HG03097 (cell line): ENCODE measurements around the gene FRAT1.

ENCODE experiments used
- ATAC-seq: cut with Tn5 transposase; IDR thresholded peaks from one replicate; pipeline ENCODE4 v1.9.1; 2021; ENCODE audit not compliant: unreplicated experiment, low FRiP score

Gene FRAT1

GRCh38 chr10:97307441-97307840 is 11.6 kb upstream of the FRAT1 start:
- no peak for ATAC-seq

GRCh38 chr10:97307866-97308780 is 10.9 kb upstream of the FRAT1 start:
- no peak for ATAC-seq

GRCh38 chr10:97311111-97311626 is 7.9 kb upstream of the FRAT1 start:
- ATAC-seq, result no peak

DNA sequence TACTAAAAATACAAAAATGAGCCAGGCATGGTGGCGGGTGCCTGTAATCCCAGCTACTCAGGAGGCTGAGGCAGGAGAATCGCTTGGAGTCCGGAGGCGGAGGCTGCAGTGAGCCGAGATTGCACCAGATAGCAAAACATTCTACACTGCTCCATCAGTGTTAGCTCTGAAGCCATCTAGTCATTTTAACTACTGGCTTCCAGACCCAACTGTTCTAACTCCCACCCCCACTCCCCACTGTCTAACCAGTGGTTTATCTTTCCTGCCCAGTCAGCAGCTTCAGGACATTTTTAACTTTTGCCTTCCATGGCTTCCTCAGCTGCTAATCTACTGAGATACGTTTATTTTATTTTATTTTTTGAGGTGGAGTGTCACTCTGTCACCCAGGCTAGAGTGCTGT is 6.2 kb upstream of the FRAT1 start:
- no peak for ATAC-seq

GRCh38 chr10:97314671-97315070 is 4.4 kb upstream of the FRAT1 start:
- no peak for ATAC-seq

DNA sequence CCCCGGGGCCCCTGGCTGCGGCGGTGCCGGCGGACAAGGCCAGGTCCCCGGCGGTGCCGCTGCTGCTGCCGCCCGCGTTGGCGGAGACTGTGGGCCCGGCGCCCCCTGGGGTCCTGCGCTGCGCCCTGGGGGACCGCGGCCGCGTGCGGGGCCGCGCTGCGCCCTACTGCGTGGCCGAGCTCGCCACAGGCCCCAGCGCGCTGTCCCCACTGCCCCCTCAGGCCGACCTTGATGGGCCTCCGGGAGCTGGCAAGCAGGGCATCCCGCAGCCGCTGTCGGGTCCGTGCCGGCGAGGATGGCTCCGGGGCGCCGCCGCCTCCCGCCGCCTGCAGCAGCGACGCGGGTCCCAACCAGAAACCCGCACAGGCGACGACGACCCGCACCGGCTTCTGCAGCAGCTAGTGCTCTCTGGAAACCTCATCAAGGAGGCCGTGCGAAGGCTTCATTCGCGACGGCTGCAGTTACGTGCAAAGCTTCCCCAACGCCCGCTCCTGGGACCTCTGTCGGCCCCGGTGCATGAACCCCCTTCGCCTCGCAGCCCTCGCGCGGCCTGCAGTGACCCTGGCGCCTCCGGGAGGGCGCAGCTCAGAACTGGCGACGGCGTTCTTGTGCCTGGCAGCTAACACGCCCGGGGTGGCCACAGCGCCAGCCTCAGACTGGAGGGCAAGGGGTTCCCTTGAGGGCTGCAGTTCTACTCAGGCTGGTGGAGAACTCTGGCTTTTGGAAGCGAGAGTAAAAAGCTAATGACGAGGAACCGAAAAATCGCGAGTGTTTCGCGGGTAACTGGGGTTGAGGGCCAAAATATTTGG is 804 bp downstream of the FRAT1 start:
- ATAC-seq, result peak; percentile 25

DNA sequence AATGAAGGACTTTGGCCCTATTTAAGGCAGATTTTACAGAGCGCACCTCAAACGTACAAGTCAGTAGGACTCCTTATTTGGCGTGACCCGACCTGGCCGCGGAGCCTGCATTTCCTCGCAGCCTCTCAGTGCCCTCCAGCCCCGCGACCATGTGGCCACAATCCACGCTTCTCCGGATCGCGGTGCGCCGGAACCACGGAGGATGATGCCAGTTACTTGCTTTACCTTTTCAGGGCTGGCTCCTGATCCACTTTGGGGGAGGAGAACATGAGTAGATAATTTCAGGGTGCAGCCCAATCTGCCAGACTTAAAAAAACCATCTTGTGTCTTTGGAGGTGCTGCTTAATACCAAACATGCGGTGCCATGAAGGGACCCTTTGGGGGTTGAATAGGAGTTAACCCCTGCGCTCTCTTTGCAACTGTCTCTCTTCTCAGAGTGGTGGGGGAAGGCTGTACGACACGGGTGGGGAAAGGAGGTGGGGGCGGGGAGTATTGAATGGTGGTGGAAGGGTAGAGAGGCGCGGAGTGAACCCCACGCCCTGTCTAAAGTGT is 1.5 kb downstream of the FRAT1 start:
- ATAC-seq, result peak; percentile 13

- ATAC-seq, result no peak
Observed at GRCh38 chr10:97321032-97321803, 2.1 kb downstream of the FRAT1 start.

- ATAC-seq, result no peak
Observed at GRCh38 chr10:97321804-97322190, 2.7 kb downstream of the FRAT1 start.

DNA sequence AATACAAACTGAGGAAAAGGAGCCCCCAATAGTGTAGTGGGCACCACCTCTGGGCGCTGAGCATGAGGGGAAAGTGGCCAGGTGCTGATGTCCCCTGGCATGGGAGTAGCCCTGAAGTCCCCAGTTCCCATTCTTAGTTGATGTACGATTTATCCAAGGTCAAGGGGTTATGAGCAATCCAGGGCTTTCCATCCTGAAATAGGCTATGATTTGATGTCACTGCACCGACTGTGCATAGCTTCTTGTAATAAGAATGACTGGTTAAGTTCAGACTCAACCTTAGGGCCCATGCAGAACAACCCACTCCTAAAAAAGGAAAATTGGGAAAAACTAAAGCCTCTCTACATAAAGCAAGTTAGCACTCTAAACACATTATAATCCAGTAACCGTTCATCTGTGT is 4.4 kb downstream of the FRAT1 start:
- ATAC-seq, result no peak

DNA sequence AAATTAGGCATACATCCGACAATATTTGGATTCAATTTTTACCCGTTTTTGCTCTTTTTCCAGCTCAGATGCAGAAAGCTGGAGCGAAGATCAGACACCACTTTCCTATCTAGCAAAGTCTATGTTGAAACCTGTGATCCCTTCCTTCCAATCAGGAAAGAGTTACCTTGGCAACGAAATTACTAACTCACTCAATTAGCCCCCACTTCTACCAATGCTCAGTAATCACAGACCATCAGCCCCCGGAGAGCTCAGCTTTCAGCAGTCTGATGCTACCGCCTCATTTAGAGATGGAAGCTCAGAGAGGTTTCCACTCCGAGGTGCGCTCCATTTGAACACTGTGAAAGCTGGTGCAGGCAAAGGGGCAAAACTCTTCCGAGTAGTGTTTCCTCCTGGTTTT is 6.7 kb downstream of the FRAT1 start:
- no peak for ATAC-seq

GRCh38 chr10:97327348-97328294 is 8.6 kb downstream of the FRAT1 start:
- no peak for ATAC-seq

- no peak for ATAC-seq
Observed at GRCh38 chr10:97328646-97329453, 9.8 kb downstream of the FRAT1 start.

DNA sequence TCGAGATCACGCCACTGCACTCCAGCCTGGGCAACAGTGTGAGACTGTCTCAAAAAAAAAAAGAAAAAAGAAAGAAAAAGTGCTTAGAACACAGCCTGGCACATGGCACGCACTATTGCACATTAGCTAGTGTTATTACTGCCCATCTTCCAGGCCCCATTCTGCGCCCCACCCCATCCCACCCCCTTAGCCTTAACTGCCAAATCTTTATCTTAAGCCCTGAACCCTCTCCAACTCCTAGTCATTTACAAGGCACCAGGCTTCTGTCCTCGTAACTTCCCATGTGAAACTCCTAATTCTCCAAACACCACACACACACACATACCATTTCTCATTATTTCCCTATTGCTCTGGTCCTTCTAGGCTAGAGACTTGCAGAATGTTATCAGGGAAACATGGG is 10.7 kb downstream of the FRAT1 start:
- ATAC-seq, result no peak

DNA sequence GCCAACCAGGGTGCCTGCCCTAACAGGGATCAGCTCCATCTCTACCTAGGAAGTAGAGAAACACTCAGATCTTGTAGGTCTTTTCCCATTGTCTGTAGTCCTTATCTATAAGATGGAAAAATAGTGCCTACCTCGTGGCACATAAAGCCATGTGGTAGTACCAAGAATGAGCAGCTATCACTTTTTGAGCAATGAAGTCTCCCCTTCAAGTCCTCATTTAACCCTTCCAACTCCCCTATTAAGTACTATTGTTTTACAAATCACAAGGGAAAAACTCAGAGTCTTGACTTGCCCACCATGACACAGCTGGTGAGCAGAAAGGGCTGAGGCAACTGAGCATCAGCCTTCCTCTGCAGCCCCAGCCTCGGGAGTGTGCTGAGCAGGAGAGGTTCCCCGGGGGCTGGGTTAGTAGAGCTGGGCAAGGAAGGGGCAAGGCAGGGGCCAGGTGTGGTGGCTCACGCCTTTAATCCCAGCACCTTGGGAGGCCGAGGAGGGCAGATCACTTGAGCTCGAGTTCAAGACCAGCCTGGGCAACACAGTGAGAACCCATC is 12.2 kb downstream of the FRAT1 start:
- no peak for ATAC-seq

DNA sequence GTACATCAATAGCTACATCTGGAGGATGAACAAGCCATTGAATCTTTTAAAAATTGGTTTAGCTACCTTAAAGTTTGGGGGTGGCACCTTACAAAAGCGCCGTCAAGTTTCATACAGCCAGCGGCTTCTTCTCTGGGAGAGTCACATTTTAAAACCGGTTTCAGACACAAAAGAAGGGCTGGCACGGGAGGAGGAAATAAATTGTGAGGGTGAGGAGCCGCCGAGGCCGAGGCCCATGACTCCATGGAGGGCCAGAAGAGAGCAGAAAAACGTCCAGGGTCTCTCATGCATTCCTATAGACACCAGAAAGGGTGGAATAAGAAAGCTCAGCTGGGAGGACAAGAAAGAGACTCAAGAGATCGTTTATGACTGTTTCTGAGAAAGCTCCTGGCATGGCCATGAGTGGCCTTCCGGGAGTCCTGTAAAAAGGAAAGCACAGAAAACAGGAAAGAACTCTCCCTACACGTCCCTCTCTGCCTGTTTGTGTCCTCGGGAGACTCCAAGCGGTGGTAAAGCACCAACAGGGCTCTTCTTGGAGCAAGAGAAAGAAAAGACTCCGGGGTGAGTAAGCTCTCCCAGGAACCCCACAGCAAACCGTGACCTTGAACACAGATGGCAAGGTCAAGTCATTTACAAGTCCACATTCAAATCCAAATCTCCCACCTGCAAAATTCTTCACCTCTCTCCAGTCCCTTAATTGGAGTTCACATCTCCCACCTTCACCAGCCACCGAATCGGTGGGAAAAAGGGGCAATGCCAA is 13.7 kb downstream of the FRAT1 start:
- ATAC-seq, result no peak

DNA sequence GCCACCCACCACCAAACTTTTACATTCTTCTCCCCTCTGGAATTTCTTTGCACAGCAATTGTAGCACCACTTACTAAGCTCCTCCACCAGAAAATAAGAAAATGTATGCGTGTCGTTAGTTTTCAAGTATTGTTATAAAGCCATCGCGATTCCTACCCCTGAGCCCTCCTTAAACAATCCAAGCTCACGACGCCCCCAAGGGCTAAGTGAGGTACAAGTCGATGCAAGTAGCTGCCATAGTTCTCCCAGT is 14.2 kb downstream of the FRAT1 start:
- ATAC-seq, result no peak
